ENCODE data around the gene DLG2.

DLG2 gene

GRCh38 chr11:84240847-84241246, 1386.3 kb downstream of the DLG2 start:
- TF ChIP-seq, protein P1, sequence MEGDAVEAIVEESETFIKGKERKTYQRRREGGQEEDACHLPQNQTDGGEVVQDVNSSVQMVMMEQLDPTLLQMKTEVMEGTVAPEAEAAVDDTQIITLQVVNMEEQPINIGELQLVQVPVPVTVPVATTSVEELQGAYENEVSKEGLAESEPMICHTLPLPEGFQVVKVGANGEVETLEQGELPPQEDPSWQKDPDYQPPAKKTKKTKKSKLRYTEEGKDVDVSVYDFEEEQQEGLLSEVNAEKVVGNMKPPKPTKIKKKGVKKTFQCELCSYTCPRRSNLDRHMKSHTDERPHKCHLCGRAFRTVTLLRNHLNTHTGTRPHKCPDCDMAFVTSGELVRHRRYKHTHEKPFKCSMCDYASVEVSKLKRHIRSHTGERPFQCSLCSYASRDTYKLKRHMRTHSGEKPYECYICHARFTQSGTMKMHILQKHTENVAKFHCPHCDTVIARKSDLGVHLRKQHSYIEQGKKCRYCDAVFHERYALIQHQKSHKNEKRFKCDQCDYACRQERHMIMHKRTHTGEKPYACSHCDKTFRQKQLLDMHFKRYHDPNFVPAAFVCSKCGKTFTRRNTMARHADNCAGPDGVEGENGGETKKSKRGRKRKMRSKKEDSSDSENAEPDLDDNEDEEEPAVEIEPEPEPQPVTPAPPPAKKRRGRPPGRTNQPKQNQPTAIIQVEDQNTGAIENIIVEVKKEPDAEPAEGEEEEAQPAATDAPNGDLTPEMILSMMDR (conservative IDR thresholded peaks at IDR 0.05; ENCODE audit: low read depth, low read length) = no peak
- no peak for DNase-seq (ENCODE audit: low read depth)
- no peak overlapping the region for H3K4me3 ChIP-seq (ENCODE audit: low read length)

GRCh38 chr11:84236436-84236835, 1390.7 kb downstream of the DLG2 start:
- no peak for DNase-seq (ENCODE audit: low read depth)
- no peak overlapping the region for H3K4me3 ChIP-seq (ENCODE audit: low read length)
- TF ChIP-seq, protein P1 (conservative IDR thresholded peaks at IDR 0.05; ENCODE audit: low read depth, low read length) = no peak

DNA sequence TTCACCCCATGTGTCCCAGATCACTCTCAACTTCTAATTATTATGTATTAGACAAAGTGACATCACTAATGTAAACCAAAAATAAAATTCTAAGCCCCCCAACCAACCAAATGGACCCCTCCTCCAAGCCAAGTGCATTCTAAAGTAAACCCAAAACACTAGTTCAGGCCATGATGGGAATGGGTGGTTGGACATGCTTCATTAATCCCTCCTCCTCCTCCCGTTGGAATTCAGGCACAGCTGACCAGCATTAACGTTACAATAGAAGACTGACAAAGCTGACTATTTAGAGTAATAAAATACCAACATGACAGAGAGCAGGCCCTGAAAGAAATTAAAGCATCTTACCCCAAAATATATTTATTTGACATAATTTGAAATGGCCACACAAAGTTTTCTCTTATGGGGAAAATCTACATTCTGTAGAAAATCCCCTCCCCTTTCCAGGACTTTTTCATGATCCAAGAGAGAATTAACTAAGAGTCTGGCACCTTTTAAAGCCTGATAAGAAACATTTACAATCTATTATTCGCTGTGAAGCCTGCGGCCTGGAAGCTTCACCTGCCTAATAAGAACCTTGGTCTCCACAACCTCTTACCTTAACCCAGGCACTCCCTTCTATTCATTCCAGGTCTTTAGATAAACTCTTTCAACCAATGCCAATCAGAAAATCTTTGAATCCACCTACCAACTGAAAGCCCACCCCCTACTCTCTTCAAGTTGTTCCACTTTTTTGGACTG, 1392.5 kb downstream of the DLG2 start:
- DNase-seq (ENCODE audit: low read depth) = no peak
- TF ChIP-seq, protein P1 (conservative IDR thresholded peaks at IDR 0.05; ENCODE audit: low read depth, low read length) = no peak
- no peak overlapping the region for H3K4me3 ChIP-seq (ENCODE audit: low read length)

- TF ChIP-seq, protein P1 (conservative IDR thresholded peaks at IDR 0.05; ENCODE audit: low read depth, low read length) = no peak
- H3K4me3 ChIP-seq (ENCODE audit: low read length) = no peak overlapping the region
- no peak for DNase-seq (ENCODE audit: low read depth)
Measured at GRCh38 chr11:84234011-84234410, 1393.1 kb downstream of the DLG2 start.

- H3K4me3 ChIP-seq (ENCODE audit: low read length) = no peak overlapping the region
- TF ChIP-seq, protein P1 (conservative IDR thresholded peaks at IDR 0.05; ENCODE audit: low read depth, low read length) = no peak
- no peak for DNase-seq (ENCODE audit: low read depth)
Measured at GRCh38 chr11:84232511-84232910, 1394.6 kb downstream of the DLG2 start.

DNA sequence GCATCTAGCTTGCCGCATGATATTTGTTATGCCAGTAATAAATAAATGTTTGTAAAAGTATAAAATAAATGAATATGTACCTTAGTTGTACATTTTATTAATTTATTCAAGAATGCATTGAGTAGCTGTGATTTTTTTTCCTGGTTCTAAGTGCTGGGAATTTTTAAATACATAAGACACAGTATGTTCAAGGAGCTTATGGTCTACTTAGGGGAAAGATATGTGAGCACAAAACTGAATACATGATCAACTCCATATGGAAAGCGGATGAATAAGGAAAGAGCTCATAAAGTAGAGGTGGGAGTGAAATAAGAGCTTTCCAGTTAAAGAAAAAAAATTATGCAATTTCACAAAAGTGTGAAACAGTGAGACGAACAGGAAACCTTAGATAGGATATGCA, 1396.7 kb downstream of the DLG2 start:
- H3K4me3 ChIP-seq (ENCODE audit: low read length) = no peak overlapping the region
- no peak for DNase-seq (ENCODE audit: low read depth)
- TF ChIP-seq, protein P1 (conservative IDR thresholded peaks at IDR 0.05; ENCODE audit: low read depth, low read length) = no peak

DNA sequence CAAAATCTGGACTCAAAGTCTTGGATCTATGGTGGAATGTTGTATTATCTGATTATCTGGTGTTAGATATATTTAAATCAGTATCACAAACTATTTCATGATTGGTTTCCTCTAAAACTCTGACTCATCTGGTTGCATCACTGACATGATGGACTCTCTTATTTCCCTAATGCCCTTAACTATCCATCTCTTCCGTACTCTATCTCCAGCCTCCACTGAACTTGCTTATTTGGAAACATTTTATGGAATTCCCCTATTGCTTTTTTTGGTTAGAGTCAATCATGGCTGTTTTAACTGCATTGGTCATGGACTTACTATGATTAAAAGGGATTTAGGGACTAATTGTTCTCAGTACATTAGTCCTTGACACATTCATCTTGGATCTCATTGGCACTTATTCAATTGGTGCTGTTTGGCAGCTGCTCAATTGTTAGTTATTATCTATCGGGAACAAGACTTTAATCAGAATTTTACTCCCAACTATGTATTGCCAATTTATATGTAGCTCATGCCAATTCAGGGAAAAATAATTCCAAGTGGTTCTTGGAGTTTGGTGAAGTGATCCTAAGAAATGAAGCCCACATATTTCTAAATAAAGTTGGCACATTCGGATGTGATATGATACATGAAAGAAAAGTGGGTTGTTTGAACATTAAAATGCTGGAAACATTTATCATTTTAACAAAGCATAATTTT, 1399.0 kb downstream of the DLG2 start:
- TF ChIP-seq, protein P1 (conservative IDR thresholded peaks at IDR 0.05; ENCODE audit: low read depth, low read length) = no peak
- no peak overlapping the region for H3K4me3 ChIP-seq (ENCODE audit: low read length)
- DNase-seq (ENCODE audit: low read depth) = no peak
